Breast epithelium (tissue), 3 donors: ENCODE measurements around the gene PPL.

ENCODE experiments used
- CTCF ChIP-seq, 3 donors: fragments of 450-650 bp; IDR thresholded peaks; one replicate each; pipeline ENCODE4 v1.5.1; 2016 to 2017; ENCODE audit warnings: antibody characterized with exemption in 3 of 3, mild to moderate bottlenecking in 3 of 3, moderate library complexity in 3 of 3
- POLR2A ChIP-seq: fragments of 450-650 bp; IDR thresholded peaks from one replicate; pipeline ENCODE4 v1.6.1; 2016; ENCODE audit warnings: antibody characterized with exemption, mild to moderate bottlenecking, moderate library complexity

- no peak for TF ChIP-seq CTCF (IDR thresholded peaks at IDR 0.05)
- TF ChIP-seq POLR2A = no peak
These were observed 62.3 kb downstream of the PPL start for GRCh38 chr16:4874666-4875065.
